ENCODE data around the gene KLRC4.

- no peak for TF ChIP-seq CTCF (IDR thresholded peaks at IDR 0.05)
- TF ChIP-seq POLR2A (IDR thresholded peaks at IDR 0.05): peak in 1 of 4 donors; percentile 30
- TF ChIP-seq POLR2AphosphoS5 (IDR thresholded peaks at IDR 0.05): peak in 1 of 2 donors; percentile 18
Observed at GRCh38 chr12:10363914-10364814, 45.4 kb downstream of the KLRC4 start.
